Fibroblast of upper back skin (primary cell): ENCODE data around the gene CLEC11A.

Source experiments
- DNase-seq: peaks from one replicate; pipeline ENCODE4 v3.0.0-alpha.2; 2013

CLEC11A gene

GRCh38 chr19:50723069-50723468 is at the start of gene CLEC11A:
Gene CLEC11A, plus strand, starts transcription at chr19:50723364. Its CDS starts 162 bp downstream, at chr19:50723526.
- DNase-seq, result peak; percentile 85

GRCh38 chr19:50676625-50677197 is 46.5 kb upstream of the CLEC11A start:
- no peak for DNase-seq

- no peak for DNase-seq
Observed at GRCh38 chr19:50677636-50678035, 45.5 kb upstream of the CLEC11A start.

GRCh38 chr19:50678323-50678722 is 44.8 kb upstream of the CLEC11A start:
- DNase-seq, result no peak

- peak; percentile 58 for DNase-seq
Observed at GRCh38 chr19:50679177-50680125, 43.7 kb upstream of the CLEC11A start.

- no peak for DNase-seq
Observed at GRCh38 chr19:50686310-50687032, 36.7 kb upstream of the CLEC11A start.

GRCh38 chr19:50688766-50689165 is 34.4 kb upstream of the CLEC11A start:
- no peak for DNase-seq

GRCh38 chr19:50690439-50690838 is 32.7 kb upstream of the CLEC11A start:
- no peak for DNase-seq

- DNase-seq, result no peak
Observed at GRCh38 chr19:50693064-50693975, 29.8 kb upstream of the CLEC11A start.

- DNase-seq, result no peak
Observed at GRCh38 chr19:50694815-50695145, 28.4 kb upstream of the CLEC11A start.

- DNase-seq, result no peak
Observed at GRCh38 chr19:50695251-50696093, 27.7 kb upstream of the CLEC11A start.

GRCh38 chr19:50696094-50696483 is 27.1 kb upstream of the CLEC11A start:
- no peak for DNase-seq

- DNase-seq, result no peak
Observed at GRCh38 chr19:50697414-50698124, 25.6 kb upstream of the CLEC11A start.

- DNase-seq, result no peak
Observed at GRCh38 chr19:50701367-50701985, 21.7 kb upstream of the CLEC11A start.

- no peak for DNase-seq
Observed at GRCh38 chr19:50702158-50702870, 20.9 kb upstream of the CLEC11A start.

GRCh38 chr19:50702871-50703829 is 20.0 kb upstream of the CLEC11A start:
- no peak for DNase-seq

GRCh38 chr19:50703915-50704796 is 19.0 kb upstream of the CLEC11A start:
- DNase-seq, result no peak
